HG03196 (cell line): ENCODE data around the gene OTOA.
"Not testable (repeated sequence)": the region's sequence is repeated elsewhere in the genome, so short reads cannot be mapped to it uniquely, and the experiment has no call there.

Experiments used
- ATAC-seq: cut with Tn5 transposase; IDR thresholded peaks from one replicate; pipeline ENCODE4 v1.9.1; 2021; ENCODE audit not compliant: unreplicated experiment

OTOA gene

GRCh38 chr16:21667575-21667974, 3.8 kb downstream of the OTOA start:
- no peak for ATAC-seq

GRCh38 chr16:21673469-21673868, 9.7 kb downstream of the OTOA start:
- ATAC-seq, result no peak

- ATAC-seq, result not testable (repeated sequence)
Measured at GRCh38 chr16:21674456-21674855, 10.7 kb downstream of the OTOA start.

GRCh38 chr16:21680714-21681113, 16.9 kb downstream of the OTOA start:
- ATAC-seq, result not testable (repeated sequence)

- ATAC-seq, result no peak
Measured at GRCh38 chr16:21683184-21683583, 19.4 kb downstream of the OTOA start.

- no peak for ATAC-seq
Measured at GRCh38 chr16:21684199-21684598, 20.4 kb downstream of the OTOA start.

- ATAC-seq, result no peak
Measured at GRCh38 chr16:21685034-21685455, 21.3 kb downstream of the OTOA start.

GRCh38 chr16:21689107-21689506, 25.3 kb downstream of the OTOA start:
- no peak for ATAC-seq

GRCh38 chr16:21690967-21691366, 27.2 kb downstream of the OTOA start:
- ATAC-seq, result not testable (repeated sequence)

GRCh38 chr16:21694609-21695008, 30.8 kb downstream of the OTOA start:
- no peak for ATAC-seq

GRCh38 chr16:21697032-21697431, 33.3 kb downstream of the OTOA start:
- ATAC-seq, result no peak

GRCh38 chr16:21698169-21699032, 34.6 kb downstream of the OTOA start:
- no peak for ATAC-seq

- no peak for ATAC-seq
Measured at GRCh38 chr16:21701271-21701670, 37.5 kb downstream of the OTOA start.

- no peak for ATAC-seq
Measured at GRCh38 chr16:21702276-21702675, 38.5 kb downstream of the OTOA start.

- no peak for ATAC-seq
Measured at GRCh38 chr16:21703156-21703555, 39.4 kb downstream of the OTOA start.

GRCh38 chr16:21703589-21704174, 39.9 kb downstream of the OTOA start:
- no peak for ATAC-seq

- ATAC-seq, result no peak
Measured at GRCh38 chr16:21704266-21704665, 40.5 kb downstream of the OTOA start.

- no peak for ATAC-seq
Measured at GRCh38 chr16:21704733-21705132, 41.0 kb downstream of the OTOA start.

GRCh38 chr16:21708533-21709115, 44.9 kb downstream of the OTOA start:
- ATAC-seq, result no peak

- no peak for ATAC-seq
Measured at GRCh38 chr16:21710938-21711337, 47.2 kb downstream of the OTOA start.

- ATAC-seq, result no peak
Measured at GRCh38 chr16:21713549-21714368, 50.0 kb downstream of the OTOA start.

GRCh38 chr16:21714369-21714618, 50.5 kb downstream of the OTOA start:
- ATAC-seq, result not testable (repeated sequence)
